OCI-LY7 (cell line): ENCODE measurements around the gene WDFY4. TPM values are rescaled to one million over a fixed set of nuclear protein-coding genes. Genes with fewer than 3 reads are reported as not detected.

Experiments
- BruUV-seq: library from RNA; stranded (reverse); fragments of 400-500 nt; replicated peaks from 2 replicates; lab custom pipeline; 2021; lab: Mats Ljungman, UMichigan
- CTCF ChIA-PET: fragments of 300-600 bp; sonication (Branson Sonifier 250); formaldehyde crosslinking; loops from one replicate; lab custom pipeline; 2022; ENCODE audit warnings: antibody characterized with exemption; ENCODE audit not compliant: unreplicated experiment; lab: Charles Lee
- POLR2A ChIA-PET: fragments of 300-600 bp; sonication (Branson Sonifier 250); formaldehyde crosslinking; loops from one replicate; lab custom pipeline; 2022; ENCODE audit warnings: antibody characterized with exemption; lab: Charles Lee
- DNase-seq: peaks from one replicate; pipeline ENCODE4 v3.0.0-alpha.2; 2015; ENCODE audit warnings: low spot score
- H2AFZ ChIP-seq: fragments of 200-600 bp; sonication (generic), shearing (Covaris generic); 2 replicates; pipeline ENCODE4 v1.6.1; 2014; ENCODE audit warnings: mild to moderate bottlenecking, antibody characterized with exemption, low read length, moderate library complexity
- H3K27ac ChIP-seq: fragments of 200-600 bp; sonication (generic); 2 replicates; pipeline ENCODE4 v1.5.1; 2014; ENCODE audit warnings: mixed run types, low read depth, mild to moderate bottlenecking, moderate library complexity, low read length, inconsistent platforms; ENCODE audit not compliant: poor library complexity, severe bottlenecking
- H3K36me3 ChIP-seq: fragments of 200-600 bp; sonication (generic); 2 replicates; pipeline ENCODE4 v1.6.1; 2014; ENCODE audit warnings: mild to moderate bottlenecking, antibody characterized with exemption, low read length, moderate library complexity, mixed read lengths; ENCODE audit not compliant: insufficient read depth
- H3K4me1 ChIP-seq: fragments of 200-600 bp; sonication (generic); 2 replicates; pipeline ENCODE4 v1.5.1; 2014; ENCODE audit warnings: mild to moderate bottlenecking, low read length; ENCODE audit not compliant: insufficient read depth, poor library complexity, severe bottlenecking
- H3K4me2 ChIP-seq: fragments of 200-600 bp; sonication (generic); 2 replicates; pipeline ENCODE4 v1.6.1; 2014; ENCODE audit warnings: mild to moderate bottlenecking, low read length
- H3K4me3 ChIP-seq: fragments of 200-600 bp; sonication (generic); 2 replicates; pipeline ENCODE4 v1.5.1; 2014; ENCODE audit warnings: mild to moderate bottlenecking, low read depth, low read length; ENCODE audit not compliant: poor library complexity, severe bottlenecking
- H3K79me2 ChIP-seq: fragments of 200-600 bp; sonication (generic); 2 replicates; pipeline ENCODE4 v1.6.1; 2016; ENCODE audit warnings: low read depth, mild to moderate bottlenecking, low read length, moderate library complexity, mixed read lengths; ENCODE audit not compliant: insufficient read depth
- H3K9me2 ChIP-seq: fragments of 200-600 bp; sonication (generic); 2 replicates; pipeline ENCODE4 v1.6.1; 2016; ENCODE audit warnings: mild to moderate bottlenecking, low read length, mixed read lengths; ENCODE audit not compliant: insufficient read depth
- H3K9me3 ChIP-seq: fragments of 200-600 bp; sonication (generic); 2 replicates; pipeline ENCODE4 v1.6.1; 2014; ENCODE audit warnings: mild to moderate bottlenecking, mixed run types, low read length, mixed read lengths
- H4K20me1 ChIP-seq: fragments of 200-600 bp; sonication (generic); 2 replicates; pipeline ENCODE4 v1.6.1; 2014; ENCODE audit warnings: mild to moderate bottlenecking, antibody characterized with exemption, low read length, moderate library complexity, mixed read lengths; ENCODE audit not compliant: insufficient read depth
- EZH2phosphoT487 ChIP-seq: fragments of 200-600 bp; sonication (generic); IDR thresholded peaks from 2 replicates; pipeline ENCODE4 v1.6.1; 2018; ENCODE audit warnings: low read depth, borderline replicate concordance, mild to moderate bottlenecking, mixed run types, antibody characterized with exemption, low read length, moderate library complexity, mixed read lengths
- intact Hi-C: fragments of 100-400 bp; cut with micrococcal nuclease; formaldehyde crosslinking; loops from one replicate; pipeline ENCODE4 v1.10.0; 2022; ENCODE audit not compliant: unreplicated experiment
- total RNA-seq, 2 experiments: library from RNA; depleted of rRNA in 1 of 2; stranded (reverse); fragments of >200 nt in 1 of 2; shearing (Covaris generic) in 1 of 2; gene quantifications; 2 replicates each; pipeline ENCODE4 v1.2.3, GENCODE V29; 2014 to 2022
- TF ChIP-seq, protein P1 (sequence below): fragments of 200-600 bp; sonication (generic); conservative IDR thresholded peaks from 2 replicates; pipeline ENCODE4 v1.5.1; 2014; ENCODE audit warnings: mild to moderate bottlenecking, antibody characterized with exemption, low read length, moderate library complexity, mixed read lengths

WDFY4 gene
- total RNA-seq, 2 experiments from 2014 or later = 51.5 to 85.6 TPM

DNA sequence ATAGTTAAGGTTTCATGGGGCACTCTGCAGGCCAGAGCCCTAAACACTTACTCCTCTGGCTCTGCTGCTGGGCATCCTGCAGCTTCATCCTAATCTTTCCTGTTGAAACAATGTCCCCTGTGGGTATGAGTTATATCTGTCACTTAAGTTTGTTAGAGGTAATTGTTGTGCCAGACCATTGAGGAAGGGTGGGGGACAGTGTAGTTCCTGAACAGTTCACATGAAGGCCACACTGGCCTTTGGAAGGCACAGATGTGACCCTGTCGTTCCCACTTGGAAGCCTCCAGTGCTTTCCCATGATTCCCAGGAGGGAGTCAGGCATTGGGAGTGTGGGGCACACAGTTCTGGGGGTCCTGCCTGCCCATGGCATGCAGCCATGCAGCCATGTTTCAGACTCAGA lies 65.3 kb downstream of the WDFY4 start:
- BruUV-seq = no TSS peak
- Histone ChIP-seq H3K79me2 (peaks cover 19% of the 10 kb centered on the region; the same call in 1 of the 2 replicates), H3K4me2 (no peak overlapping the region), H3K27ac (no peak overlapping the region), H3K4me1 (peaks cover 12% of the 10 kb centered on the region), H3K9me3 (peaks cover 8% of the 10 kb centered on the region; the same call in 1 of the 2 replicates), H3K36me3 (peaks cover 87% of the 10 kb centered on the region), H4K20me1 (no peaks in the 10 kb centered on the region), H3K4me3 (no peak overlapping the region), H2AFZ (no peak overlapping the region), H3K9me2 (no peaks in the 10 kb centered on the region)
- intact Hi-C loops = no loop called here
- CTCF ChIA-PET = no interaction called here
- DNase-seq = no peak
- TF ChIP-seq, protein P1, sequence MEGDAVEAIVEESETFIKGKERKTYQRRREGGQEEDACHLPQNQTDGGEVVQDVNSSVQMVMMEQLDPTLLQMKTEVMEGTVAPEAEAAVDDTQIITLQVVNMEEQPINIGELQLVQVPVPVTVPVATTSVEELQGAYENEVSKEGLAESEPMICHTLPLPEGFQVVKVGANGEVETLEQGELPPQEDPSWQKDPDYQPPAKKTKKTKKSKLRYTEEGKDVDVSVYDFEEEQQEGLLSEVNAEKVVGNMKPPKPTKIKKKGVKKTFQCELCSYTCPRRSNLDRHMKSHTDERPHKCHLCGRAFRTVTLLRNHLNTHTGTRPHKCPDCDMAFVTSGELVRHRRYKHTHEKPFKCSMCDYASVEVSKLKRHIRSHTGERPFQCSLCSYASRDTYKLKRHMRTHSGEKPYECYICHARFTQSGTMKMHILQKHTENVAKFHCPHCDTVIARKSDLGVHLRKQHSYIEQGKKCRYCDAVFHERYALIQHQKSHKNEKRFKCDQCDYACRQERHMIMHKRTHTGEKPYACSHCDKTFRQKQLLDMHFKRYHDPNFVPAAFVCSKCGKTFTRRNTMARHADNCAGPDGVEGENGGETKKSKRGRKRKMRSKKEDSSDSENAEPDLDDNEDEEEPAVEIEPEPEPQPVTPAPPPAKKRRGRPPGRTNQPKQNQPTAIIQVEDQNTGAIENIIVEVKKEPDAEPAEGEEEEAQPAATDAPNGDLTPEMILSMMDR = no peak
- no peak for TF ChIP-seq EZH2phosphoT487
- POLR2A ChIA-PET = no interaction called here

GRCh38 chr10:48750991-48751390 lies 66.3 kb downstream of the WDFY4 start:
- TF ChIP-seq, protein P1 = no peak
- TF ChIP-seq EZH2phosphoT487 = no peak
- Histone ChIP-seq H3K36me3 (peaks cover 87% of the 10 kb centered on the region), H3K79me2 (peaks cover 19% of the 10 kb centered on the region; the same call in 1 of the 2 replicates), H3K4me1 (peaks cover 12% of the 10 kb centered on the region), H3K4me3 (no peak overlapping the region), H4K20me1 (no peaks in the 10 kb centered on the region), H3K4me2 (no peak overlapping the region), H3K9me3 (peaks cover 8% of the 10 kb centered on the region; the same call in 1 of the 2 replicates), H3K9me2 (no peaks in the 10 kb centered on the region), H2AFZ (no peak overlapping the region), H3K27ac (no peak overlapping the region)
- BruUV-seq = no TSS peak
- CTCF ChIA-PET = interaction anchor here (0.5 kb wide), 1 partner anchor 95 kb away, joined by 3 read pairs; no protein-coding TSS in a partner anchor
- POLR2A ChIA-PET = no interaction called here
- intact Hi-C loops = no loop called here
- no peak for DNase-seq

DNA sequence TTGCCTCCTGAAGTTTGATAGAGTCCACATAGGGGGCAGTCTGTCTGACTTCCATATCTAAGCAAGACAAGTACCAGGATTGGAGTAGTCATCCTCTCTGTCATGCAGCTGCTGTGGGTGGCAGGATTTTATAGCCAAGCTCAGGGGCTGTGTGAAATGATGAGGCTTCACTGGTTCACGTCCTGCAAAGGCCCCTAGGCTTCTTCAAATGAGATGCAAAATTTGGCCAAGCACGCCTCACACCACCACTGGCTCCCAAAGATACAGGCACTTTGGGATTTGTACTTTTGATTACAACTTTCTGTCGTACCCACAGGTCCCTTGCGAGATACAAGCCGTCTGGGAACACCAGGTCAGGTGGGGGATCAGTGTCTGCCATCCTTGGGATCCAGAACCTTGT lies 67.1 kb downstream of the WDFY4 start:
- H3K4me3 ChIP-seq = no peak overlapping the region
- peaks cover 5% of the 10 kb centered on the region; the same call in 1 of the 2 replicates for H3K9me3 ChIP-seq
- BruUV-seq = no TSS peak
- no peak for TF ChIP-seq EZH2phosphoT487
- TF ChIP-seq, protein P1 = no peak; the same call in 1 of the 2 replicates
- H3K4me2 ChIP-seq = no peak overlapping the region
- no peak overlapping the region for H2AFZ ChIP-seq
- ChIA-PET POLR2A (no interaction called here), CTCF (no interaction called here)
- intact Hi-C loops = no loop called here
- H3K27ac ChIP-seq = no peak overlapping the region
- H3K4me1 ChIP-seq = peaks cover 12% of the 10 kb centered on the region
- peaks cover 87% of the 10 kb centered on the region for H3K36me3 ChIP-seq
- no peaks in the 10 kb centered on the region for H4K20me1 ChIP-seq
- H3K79me2 ChIP-seq = peaks cover 21% of the 10 kb centered on the region; the same call in 1 of the 2 replicates
- no peak for DNase-seq
- no peaks in the 10 kb centered on the region for H3K9me2 ChIP-seq
